Endothelial cell of umbilical vein (primary cell): ENCODE measurements around the gene DENND1A.

Source experiments
- CTCF ChIP-seq, 2 donors: IDR thresholded peaks; 1 replicate in 1 of 2; 2 replicates in 1 of 2; pipeline ENCODE4 v1.5.1; 2011; ENCODE audit warnings: low read length in 2 of 2, mild to moderate bottlenecking in 2 of 2, moderate library complexity in 2 of 2, control low read depth in 1 of 2, inconsistent platforms in 1 of 2, low read depth in 1 of 2; ENCODE audit not compliant: insufficient read depth in 1 of 2; ENCODE audit errors: extremely low read depth in 1 of 2
- JUN ChIP-seq: IDR thresholded peaks from 2 replicates; pipeline ENCODE4 v1.6.1; 2011; ENCODE audit warnings: borderline replicate concordance, low read depth; ENCODE audit not compliant: insufficient read length, insufficient read depth
- MAX ChIP-seq: IDR thresholded peaks from 2 replicates; pipeline ENCODE4 v1.6.1; 2011; ENCODE audit not compliant: insufficient read depth, insufficient read length
- MYC ChIP-seq: IDR thresholded peaks from one replicate; pipeline ENCODE4 v1.6.1; 2011; ENCODE audit warnings: mild to moderate bottlenecking, low read depth, low read length
- POLR2A ChIP-seq: IDR thresholded peaks from 2 replicates; pipeline ENCODE4 v1.6.1; 2012; ENCODE audit warnings: low read depth, mild to moderate bottlenecking, control low read depth, low read length
- POLR2AphosphoS5 ChIP-seq: IDR thresholded peaks from 2 replicates; pipeline ENCODE4 v1.6.1; 2012; ENCODE audit warnings: low read depth, mild to moderate bottlenecking, control low read depth, low read length, moderate library complexity; ENCODE audit not compliant: insufficient read depth

GRCh38 chr9:123481209-123481865 is 448.6 kb downstream of the DENND1A start:
- no peak for TF ChIP-seq CTCF (IDR thresholded peaks at IDR 0.05; ENCODE audit: extremely low read depth in 1 of 2, insufficient read depth in 1 of 2, low read depth in 1 of 2, low read length in 2 of 2)
- no peak for TF ChIP-seq POLR2AphosphoS5
- no peak for TF ChIP-seq POLR2A
- TF ChIP-seq MAX = no peak
- TF ChIP-seq JUN = no peak
- TF ChIP-seq MYC = no peak
